ENCODE results near the gene CLMP. TPM values are rescaled to one million over a fixed set of nuclear protein-coding genes. Genes with fewer than 3 reads are reported as not detected.

Gene CLMP
- total RNA-seq, 1 donor from 2014 or later = 2.3 TPM

GRCh38 chr11:123054301-123055065 lies 140.6 kb downstream of the CLMP start:
- DNase-seq (ENCODE audit: low spot score, unreplicated experiment) = no peak
- Mint-ChIP-seq H3K9me3 (ENCODE audit: low read depth) (no peaks in the 10 kb centered on the region), H3K27me3 (no peaks in the 10 kb centered on the region), H3K4me3 (ENCODE audit: low read depth) (no peak overlapping the region), H3K27ac (no peak overlapping the region), H3K36me3 (ENCODE audit: insufficient read depth) (peaks cover 34% of the 10 kb centered on the region), H3K4me1 (ENCODE audit: low read depth) (peaks cover 23% of the 10 kb centered on the region)
- peak; percentile 79 for TF ChIP-seq CTCF (IDR thresholded peaks at IDR 0.05; ENCODE audit: unreplicated experiment)

DNA sequence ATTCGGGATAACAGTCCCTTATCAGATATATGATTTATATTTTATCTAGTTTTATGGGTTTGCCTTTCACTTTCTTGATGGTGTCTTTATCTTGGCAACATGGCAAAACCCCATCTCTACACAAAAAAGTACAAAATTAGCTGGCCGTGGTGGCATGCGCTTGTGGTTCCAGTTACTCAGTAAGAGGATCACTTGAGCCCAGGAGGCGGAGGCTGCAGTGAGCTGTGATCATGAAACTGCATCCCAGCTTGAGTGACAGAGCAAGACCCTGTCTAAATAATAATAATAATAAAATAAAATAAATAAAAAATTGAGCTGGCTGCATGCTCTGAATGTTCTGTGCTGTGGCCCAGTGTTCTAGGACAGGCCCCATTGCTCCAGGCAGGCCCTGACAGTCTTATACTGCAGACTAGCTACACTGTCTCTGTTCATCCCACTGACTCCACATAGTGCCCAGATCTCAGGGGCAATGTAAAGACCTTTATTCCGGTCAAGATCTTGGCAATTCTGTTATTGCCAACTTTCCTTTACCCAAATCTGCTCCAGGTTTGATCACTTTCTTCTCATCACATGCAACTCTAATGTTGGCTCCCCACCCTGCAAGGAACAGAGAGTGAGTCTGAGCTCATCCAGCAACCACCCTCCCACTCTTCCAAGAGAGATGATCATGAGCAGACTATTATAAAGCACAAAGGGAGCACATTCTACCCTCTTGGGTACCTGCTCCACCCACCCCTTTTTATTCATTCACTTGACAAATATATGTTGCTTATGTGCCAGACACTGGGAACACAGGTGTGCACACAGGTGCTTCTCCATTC lies 141.9 kb downstream of the CLMP start:
- H3K4me3 Mint-ChIP-seq (ENCODE audit: low read depth) = no peak overlapping the region
- H3K9me3 Mint-ChIP-seq (ENCODE audit: low read depth) = no peaks in the 10 kb centered on the region
- no peak for TF ChIP-seq CTCF (IDR thresholded peaks at IDR 0.05; ENCODE audit: unreplicated experiment)
- DNase-seq (ENCODE audit: low spot score, unreplicated experiment) = no peak
- no peak overlapping the region for H3K27ac Mint-ChIP-seq
- H3K36me3 Mint-ChIP-seq (ENCODE audit: insufficient read depth) = peaks cover 20% of the 10 kb centered on the region
- no peaks in the 10 kb centered on the region for H3K27me3 Mint-ChIP-seq
- H3K4me1 Mint-ChIP-seq (ENCODE audit: low read depth) = peaks cover 9% of the 10 kb centered on the region

DNA sequence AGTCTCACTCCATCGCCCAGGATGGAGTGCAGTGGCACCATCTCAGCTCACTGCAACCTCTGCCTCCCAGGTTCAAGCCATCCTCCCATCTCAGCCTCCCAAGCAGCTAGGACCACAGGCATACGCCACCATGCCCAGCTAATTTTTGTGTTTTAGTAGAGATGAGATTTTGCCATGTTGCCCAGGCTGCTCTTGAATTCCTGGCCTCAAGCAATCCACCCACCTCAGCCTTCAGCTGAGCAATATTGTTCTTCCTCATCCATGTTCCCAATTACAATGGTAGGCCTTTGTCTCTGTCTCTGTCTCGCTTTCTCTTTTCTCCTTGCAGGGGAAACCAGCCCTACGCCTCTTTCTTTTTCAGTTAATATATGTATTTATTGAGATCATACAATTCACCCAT lies 143.4 kb downstream of the CLMP start:
- H3K36me3 Mint-ChIP-seq (ENCODE audit: insufficient read depth) = peaks cover 7% of the 10 kb centered on the region
- H3K4me3 Mint-ChIP-seq (ENCODE audit: low read depth) = no peak overlapping the region
- no peaks in the 10 kb centered on the region for H3K9me3 Mint-ChIP-seq (ENCODE audit: low read depth)
- no peak for TF ChIP-seq CTCF (IDR thresholded peaks at IDR 0.05; ENCODE audit: unreplicated experiment)
- no peak for DNase-seq (ENCODE audit: low spot score, unreplicated experiment)
- peaks cover 1% of the 10 kb centered on the region for H3K4me1 Mint-ChIP-seq (ENCODE audit: low read depth)
- H3K27me3 Mint-ChIP-seq = peaks cover 3% of the 10 kb centered on the region
- no peak overlapping the region for H3K27ac Mint-ChIP-seq

GRCh38 chr11:123051146-123051545 lies 143.9 kb downstream of the CLMP start:
- DNase-seq (ENCODE audit: low spot score, unreplicated experiment) = no peak
- Mint-ChIP-seq H3K36me3 (ENCODE audit: insufficient read depth) (peaks cover 3% of the 10 kb centered on the region), H3K4me1 (ENCODE audit: low read depth) (no peaks in the 10 kb centered on the region), H3K4me3 (ENCODE audit: low read depth) (no peak overlapping the region), H3K27ac (no peak overlapping the region), H3K9me3 (ENCODE audit: low read depth) (no peaks in the 10 kb centered on the region), H3K27me3 (peaks cover 6% of the 10 kb centered on the region)
- TF ChIP-seq CTCF (IDR thresholded peaks at IDR 0.05; ENCODE audit: unreplicated experiment) = no peak

- Mint-ChIP-seq H3K9me3 (ENCODE audit: low read depth) (no peaks in the 10 kb centered on the region), H3K36me3 (ENCODE audit: insufficient read depth) (no peaks in the 10 kb centered on the region), H3K27me3 (peaks cover 6% of the 10 kb centered on the region), H3K27ac (no peak overlapping the region), H3K4me1 (ENCODE audit: low read depth) (no peaks in the 10 kb centered on the region), H3K4me3 (ENCODE audit: low read depth) (no peak overlapping the region)
- no peak for TF ChIP-seq CTCF (IDR thresholded peaks at IDR 0.05; ENCODE audit: unreplicated experiment)
- no peak for DNase-seq (ENCODE audit: low spot score, unreplicated experiment)
These were observed 147.1 kb downstream of the CLMP start for GRCh38 chr11:123047947-123048293.
